Ectodermal cell (in vitro differentiated cells): Measurements from ENCODE around the gene OR2Y1.
"Not testable (repeated sequence)": the region's sequence is repeated elsewhere in the genome, so short reads cannot be mapped to it uniquely, and the experiment has no call there.

Experiments
- H3K27ac ChIP-seq: 2 replicates; pipeline ENCODE4 v1.7.0; 2013; ENCODE audit warnings: mild to moderate bottlenecking, low read depth, low read length; ENCODE audit not compliant: insufficient read depth, poor library complexity, severe bottlenecking
- H3K27me3 ChIP-seq: 2 replicates; pipeline ENCODE4 v1.7.0; 2013; ENCODE audit warnings: mild to moderate bottlenecking, low read length; ENCODE audit not compliant: insufficient read depth, control insufficient read depth, poor library complexity, severe bottlenecking
- H3K36me3 ChIP-seq: one replicate; pipeline ENCODE4 v1.7.0; 2013; ENCODE audit warnings: low read length; ENCODE audit not compliant: control insufficient read depth, insufficient read depth
- H3K4me1 ChIP-seq: one replicate; pipeline ENCODE4 v1.7.0; 2013; ENCODE audit warnings: low read length; ENCODE audit not compliant: control insufficient read depth, insufficient read depth
- H3K4me3 ChIP-seq: 2 replicates; pipeline ENCODE4 v1.7.0; 2013; ENCODE audit warnings: low read depth, low read length, control low read depth; ENCODE audit not compliant: insufficient read depth
- H3K9me3 ChIP-seq: 2 replicates; pipeline ENCODE4 v1.7.0; 2013; ENCODE audit warnings: mild to moderate bottlenecking, low read length, moderate library complexity; ENCODE audit not compliant: control insufficient read depth
- WGBS, 2 experiments: methylation state at CpG; one replicate each; pipeline ENCODE4 v1.1.7; 2013; ENCODE audit warnings: missing lambda C conversion rate in 2 of 2; 5-methylcytosine and 5-hydroxymethylcytosine counted together

OR2Y1 gene

DNA sequence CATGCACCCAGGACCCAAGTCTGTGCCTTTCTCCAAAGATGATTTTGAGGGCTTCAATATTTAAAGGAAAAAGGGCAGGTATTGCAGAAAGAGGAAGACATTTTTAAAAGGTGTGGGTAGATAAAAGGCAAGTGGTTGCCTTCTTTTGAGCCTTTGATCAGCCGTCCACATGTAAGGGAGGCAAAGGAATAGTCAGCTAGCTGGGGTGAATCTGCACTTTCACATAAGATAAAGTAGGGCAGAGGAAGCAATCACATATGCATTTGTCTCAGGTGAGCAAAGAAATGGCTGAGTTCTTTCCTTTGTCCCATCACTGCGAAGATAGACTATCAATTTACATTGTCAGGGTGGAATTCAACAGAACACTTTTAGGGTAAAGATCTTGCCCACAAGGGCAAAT, 42.9 kb upstream of the OR2Y1 start:
- no peaks in the 10 kb centered on the region for H3K9me3 ChIP-seq
- no peak overlapping the region for H3K27ac ChIP-seq
- no peaks in the 10 kb centered on the region for H3K36me3 ChIP-seq
- H3K27me3 ChIP-seq = no peaks in the 10 kb centered on the region
- H3K4me1 ChIP-seq = peaks cover 27% of the 10 kb centered on the region
- H3K4me3 ChIP-seq = no peak overlapping the region
- WGBS, 2 experiments = 93 to 94% methylated on average over 2 of the region's 2 CpGs

DNA sequence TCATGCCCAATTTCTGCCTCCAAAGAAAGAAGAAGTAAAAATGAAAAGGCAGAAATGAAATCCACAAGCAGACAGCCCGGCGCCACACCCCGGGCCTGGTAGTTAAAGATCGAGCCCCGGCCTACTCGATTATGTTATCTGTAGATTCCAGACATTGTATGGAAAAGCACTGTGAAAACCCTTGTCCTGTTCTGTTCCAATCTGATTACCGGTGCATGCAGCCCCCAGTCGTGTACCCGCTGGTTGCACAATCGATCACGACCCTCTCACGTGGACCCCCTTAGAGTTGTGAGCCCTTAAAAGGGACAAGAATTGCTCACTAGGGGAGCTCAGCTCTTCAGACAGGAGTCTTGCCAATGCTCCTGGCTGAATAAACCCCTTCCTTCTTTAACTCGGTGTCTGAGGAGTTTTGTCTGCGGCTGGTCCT, 42.1 kb upstream of the OR2Y1 start:
- H3K4me1 ChIP-seq = peaks cover 22% of the 10 kb centered on the region
- H3K4me3 ChIP-seq, H3K36me3 ChIP-seq, H3K27me3 ChIP-seq, H3K27ac ChIP-seq, H3K9me3 ChIP-seq: not testable (repeated sequence)
- 80 to 82% methylated on average over 14 of the region's 14 CpGs for WGBS, 2 experiments

- H3K27ac ChIP-seq = no peak overlapping the region
- no peaks in the 10 kb centered on the region for H3K27me3 ChIP-seq
- WGBS, 2 experiments = 83 to 85% methylated on average over 10 of the region's 10 CpGs
- peaks cover 5% of the 10 kb centered on the region for H3K4me1 ChIP-seq
- H3K36me3 ChIP-seq = no peaks in the 10 kb centered on the region
- H3K4me3 ChIP-seq = no peak overlapping the region
- H3K9me3 ChIP-seq = no peaks in the 10 kb centered on the region
These were observed 40.2 kb upstream of the OR2Y1 start for GRCh38 chr5:180779985-180780610.

DNA sequence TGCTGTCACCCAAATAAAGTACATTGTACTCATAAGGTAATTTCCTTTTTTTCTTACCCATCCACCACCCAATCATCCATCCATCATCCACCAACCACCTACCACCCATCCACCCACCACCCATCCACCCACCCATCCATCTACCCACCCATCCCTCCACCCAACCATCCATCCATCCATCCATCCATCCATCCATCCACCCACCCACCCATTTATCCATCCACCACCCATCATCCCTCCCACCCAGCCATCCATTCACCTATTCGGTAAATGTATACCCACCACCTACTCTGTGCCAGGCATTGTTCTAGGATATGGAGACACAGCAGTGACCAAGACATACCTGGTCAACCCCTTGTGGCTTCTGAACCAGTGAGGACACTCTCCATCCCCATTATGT, 37.6 kb upstream of the OR2Y1 start:
- 94 to 98% methylated on average over 1 of the region's 1 CpG for WGBS, 2 experiments
- no peaks in the 10 kb centered on the region for H3K27me3 ChIP-seq
- no peak overlapping the region for H3K4me3 ChIP-seq
- H3K9me3 ChIP-seq = no peaks in the 10 kb centered on the region
- no peak overlapping the region for H3K27ac ChIP-seq
- no peaks in the 10 kb centered on the region for H3K36me3 ChIP-seq
- H3K4me1 ChIP-seq = no peaks in the 10 kb centered on the region

DNA sequence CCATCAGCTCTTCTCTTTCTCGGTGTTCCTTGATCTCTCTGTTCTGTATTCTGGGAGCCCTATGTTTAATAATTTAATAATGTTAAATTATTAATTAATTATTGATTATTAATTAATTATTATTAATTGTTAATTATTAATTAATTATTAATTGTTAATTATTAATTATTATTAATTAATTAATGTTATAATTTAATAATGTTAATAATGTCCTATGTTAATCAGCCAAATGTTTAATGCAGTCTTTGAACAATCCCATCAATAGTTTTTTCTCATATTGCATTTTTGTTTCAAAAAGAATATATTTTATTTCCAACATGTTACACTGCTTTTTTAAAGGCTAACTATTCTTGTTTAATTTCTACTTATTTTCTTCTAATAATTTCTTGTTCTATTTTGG, 36.5 kb upstream of the OR2Y1 start:
- WGBS, 2 experiments = 80% methylated on average over 1 of the region's 1 CpG; no CpG with 5 or more reads in 1 of the 2 experiments
- no peaks in the 10 kb centered on the region for H3K27me3 ChIP-seq
- no peak overlapping the region for H3K4me3 ChIP-seq
- H3K27ac ChIP-seq = no peak overlapping the region
- no peaks in the 10 kb centered on the region for H3K36me3 ChIP-seq
- H3K9me3 ChIP-seq = no peaks in the 10 kb centered on the region
- no peaks in the 10 kb centered on the region for H3K4me1 ChIP-seq

DNA sequence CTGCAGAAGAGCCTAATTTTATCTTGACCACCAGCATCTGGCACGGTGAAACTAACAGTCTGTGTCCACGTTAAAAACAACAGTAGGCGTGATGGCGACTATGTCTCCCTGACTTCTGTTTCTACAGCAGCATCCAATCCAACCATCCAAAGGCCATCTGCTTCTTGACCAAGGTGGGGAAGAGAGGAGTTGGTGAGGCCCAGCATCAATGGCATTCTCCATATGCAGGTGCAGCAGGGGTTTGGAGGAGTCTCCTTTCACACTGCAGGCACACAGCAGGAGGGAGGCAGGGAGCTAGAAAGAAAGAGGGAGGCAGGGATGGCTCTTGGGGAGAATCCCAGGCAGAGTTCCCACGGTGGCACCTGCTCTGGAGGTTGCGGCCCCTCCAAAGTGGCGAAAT, 35.8 kb upstream of the OR2Y1 start:
- Histone ChIP-seq H3K4me3 (no peak overlapping the region), H3K27ac (no peak overlapping the region), H3K36me3 (no peaks in the 10 kb centered on the region), H3K9me3 (no peaks in the 10 kb centered on the region), H3K4me1 (no peaks in the 10 kb centered on the region), H3K27me3 (no peaks in the 10 kb centered on the region)
- WGBS, 2 experiments = 88 to 91% methylated on average over 7 of the region's 7 CpGs

DNA sequence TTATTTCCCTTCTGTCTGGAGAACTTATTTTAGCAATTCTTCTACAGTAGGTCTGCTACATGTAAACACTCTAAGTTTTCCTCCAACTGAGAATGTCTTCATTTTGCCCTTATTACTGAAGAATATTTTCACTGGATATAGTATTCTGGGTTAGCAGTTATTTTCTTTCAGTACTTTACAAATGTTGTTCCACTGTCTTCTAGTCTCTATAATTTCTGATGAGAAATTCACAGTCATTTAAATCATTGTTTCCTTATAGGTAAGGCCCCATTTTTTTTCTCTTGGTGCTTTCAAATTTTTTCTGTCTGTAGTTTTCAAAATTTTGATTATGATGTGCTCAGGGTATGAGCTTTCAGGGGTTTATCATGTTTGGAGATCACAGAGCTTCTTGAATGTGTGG, 32.0 kb upstream of the OR2Y1 start:
- Histone ChIP-seq H3K4me3 (no peak overlapping the region), H3K4me1 (no peaks in the 10 kb centered on the region), H3K36me3 (no peaks in the 10 kb centered on the region), H3K27ac (no peak overlapping the region), H3K9me3 (no peaks in the 10 kb centered on the region), H3K27me3 (no peaks in the 10 kb centered on the region)

- no peaks in the 10 kb centered on the region for H3K36me3 ChIP-seq
- no peaks in the 10 kb centered on the region for H3K27me3 ChIP-seq
- WGBS, 2 experiments = 90 to 97% methylated on average over 1 to 2 of the region's 3 CpGs
- H3K9me3 ChIP-seq = no peaks in the 10 kb centered on the region
- H3K4me1 ChIP-seq = no peaks in the 10 kb centered on the region
- no peak overlapping the region for H3K4me3 ChIP-seq
- no peak overlapping the region for H3K27ac ChIP-seq
These were observed 30.0 kb upstream of the OR2Y1 start for GRCh38 chr5:180769821-180770220.

DNA sequence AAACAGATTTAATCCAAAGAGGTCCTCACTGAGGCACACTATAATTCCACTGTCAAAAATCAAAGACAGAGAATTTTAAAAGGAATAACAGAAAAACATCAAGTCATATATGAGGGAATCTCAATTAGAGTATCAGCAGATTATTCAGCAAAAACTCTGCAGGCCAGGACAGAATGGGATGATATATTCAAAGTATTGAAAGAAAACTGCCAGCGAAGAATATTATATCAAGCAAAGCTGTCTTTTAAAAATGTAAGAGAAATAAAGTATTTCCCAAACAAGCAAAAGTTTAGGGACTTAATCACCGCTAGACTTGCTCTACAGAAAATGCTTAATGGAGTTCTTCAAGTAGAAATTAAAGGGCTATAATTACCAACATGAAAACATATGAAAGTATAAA, 15.7 kb upstream of the OR2Y1 start:
- Histone ChIP-seq H3K27me3 (no peaks in the 10 kb centered on the region), H3K27ac (no peak overlapping the region)
- 100% methylated on average over 1 of the region's 2 CpGs for WGBS, 2 experiments

GRCh38 chr5:180744253-180744652, 4.4 kb upstream of the OR2Y1 start:
- Histone ChIP-seq H3K27me3 (no peaks in the 10 kb centered on the region), H3K9me3 (no peaks in the 10 kb centered on the region), H3K27ac (no peak overlapping the region), H3K4me3 (no peak overlapping the region), H3K36me3 (no peaks in the 10 kb centered on the region), H3K4me1 (no peaks in the 10 kb centered on the region)
- WGBS, 2 experiments = 86 to 90% methylated on average over 5 of the region's 5 CpGs

More for the DNA sequence above, 15.7 kb upstream of the OR2Y1 start:
- Histone ChIP-seq H3K36me3 (no peaks in the 10 kb centered on the region), H3K9me3 (no peaks in the 10 kb centered on the region), H3K4me1 (no peaks in the 10 kb centered on the region), H3K4me3 (no peak overlapping the region)

DNA sequence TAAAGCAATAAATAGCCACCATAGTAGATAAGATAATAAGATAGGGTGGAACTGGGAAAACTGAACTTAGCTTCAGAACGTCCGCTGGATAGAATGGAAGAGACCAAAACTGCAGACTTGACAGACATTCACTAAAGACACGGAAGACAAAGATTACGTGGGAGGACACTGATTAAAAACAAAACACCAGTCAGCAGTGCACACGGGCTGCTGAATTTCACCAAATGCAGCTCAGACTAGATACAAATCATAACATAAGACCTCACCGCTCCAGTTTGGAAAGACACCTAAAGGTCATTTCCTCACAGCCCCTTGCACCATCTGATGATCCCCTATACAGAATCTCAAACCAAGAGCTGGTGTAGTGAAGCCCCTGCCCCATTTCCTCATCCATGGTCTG, 2.9 kb upstream of the OR2Y1 start:
- H3K27me3 ChIP-seq = no peaks in the 10 kb centered on the region
- H3K9me3 ChIP-seq = no peaks in the 10 kb centered on the region
- no peak overlapping the region for H3K4me3 ChIP-seq
- H3K4me1 ChIP-seq = no peaks in the 10 kb centered on the region
- H3K27ac ChIP-seq = no peak overlapping the region
- H3K36me3 ChIP-seq = no peaks in the 10 kb centered on the region
- 87 to 91% methylated on average over 6 of the region's 6 CpGs for WGBS, 2 experiments
